Glutamatergic neuron (in vitro differentiated cells): ENCODE data around the gene CDC42SE2. TPM values are rescaled to one million over a fixed set of nuclear protein-coding genes. Genes with fewer than 3 reads are reported as not detected.
"Not testable (repeated sequence)": the region's sequence is repeated elsewhere in the genome, so short reads cannot be mapped to it uniquely, and the experiment has no call there.

ENCODE experiments used
- DNase-seq: peaks from one replicate; pipeline ENCODE4 v3.0.0; 2022
- H3K27ac Mint-ChIP-seq: one replicate; pipeline ENCODE4 v1.8.0; 2020; ENCODE audit warnings: mild to moderate bottlenecking, mixed read lengths, inconsistent platforms; ENCODE audit not compliant: unreplicated experiment
- H3K27me3 Mint-ChIP-seq: one replicate; pipeline ENCODE4 v1.8.0; 2020; ENCODE audit warnings: mild to moderate bottlenecking, moderate library complexity, mixed read lengths, inconsistent platforms; ENCODE audit not compliant: unreplicated experiment
- H3K36me3 Mint-ChIP-seq: one replicate; pipeline ENCODE4 v1.8.0; 2020; ENCODE audit warnings: mild to moderate bottlenecking, mixed read lengths, inconsistent platforms; ENCODE audit not compliant: unreplicated experiment
- H3K4me1 Mint-ChIP-seq: one replicate; pipeline ENCODE4 v1.8.0; 2020; ENCODE audit warnings: mild to moderate bottlenecking, low read depth, mixed read lengths, inconsistent platforms; ENCODE audit not compliant: unreplicated experiment
- H3K4me3 Mint-ChIP-seq: one replicate; pipeline ENCODE4 v1.8.0; 2020; ENCODE audit warnings: mild to moderate bottlenecking, mixed read lengths, inconsistent platforms; ENCODE audit not compliant: unreplicated experiment
- H3K9me3 Mint-ChIP-seq: one replicate; pipeline ENCODE4 v1.8.0; 2020; ENCODE audit warnings: mild to moderate bottlenecking, moderate library complexity, mixed read lengths, inconsistent platforms; ENCODE audit not compliant: unreplicated experiment
- total RNA-seq: library from RNA; stranded (reverse); fragmentation: NEBNext Ultra II Directional; extraction: Animal tissue kit (Norgen Biotek cat#: 25700); gene quantifications from one replicate; pipeline ENCODE4 v1.2.1, GENCODE V29; 2021; ENCODE audit not compliant: unreplicated experiment
- TF ChIP-seq, protein P1 (sequence below): fragments of 200-600 bp; sonication (generic); IDR thresholded peaks from one replicate; pipeline ENCODE4 v1.5.0; 2021; ENCODE audit not compliant: partially characterized antibody, unreplicated experiment

Gene CDC42SE2
- total RNA-seq, 1 donor from 2014 or later: 15.5 TPM

DNA sequence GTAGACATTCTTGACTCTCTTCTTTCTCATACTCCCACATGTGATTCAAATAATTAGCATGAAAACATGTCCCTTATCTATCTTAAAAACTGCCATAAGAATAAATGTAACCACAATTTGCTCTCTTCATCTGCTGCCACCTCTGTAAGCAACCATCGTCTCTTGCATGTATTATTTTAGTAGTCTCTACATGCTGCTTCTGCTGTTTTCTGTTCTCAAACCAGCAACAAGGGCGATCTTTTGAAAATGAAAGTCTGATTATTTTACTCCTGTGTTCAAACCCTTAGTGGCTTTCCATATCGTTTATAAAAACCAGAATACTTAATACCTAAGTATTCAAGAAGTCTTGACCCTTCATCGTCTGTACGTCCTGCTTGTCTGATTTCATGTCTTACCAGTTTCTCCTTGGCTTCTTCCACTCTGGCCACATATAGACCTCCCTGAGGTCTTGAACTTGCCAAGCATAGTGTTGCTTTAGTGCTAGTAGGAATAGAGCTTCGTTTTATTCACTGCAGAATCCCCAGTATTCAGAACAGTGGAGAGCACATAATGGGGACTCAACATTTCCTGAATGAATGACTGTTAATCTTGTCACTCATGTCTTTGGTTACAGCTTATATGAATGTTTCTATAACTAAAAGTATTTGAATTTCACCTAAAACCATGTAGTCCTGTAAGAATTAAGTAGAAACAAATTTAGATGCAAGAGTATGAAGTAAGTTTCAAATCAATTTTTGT is 10.6 kb downstream of the CDC42SE2 start:
- TF ChIP-seq, protein P1, sequence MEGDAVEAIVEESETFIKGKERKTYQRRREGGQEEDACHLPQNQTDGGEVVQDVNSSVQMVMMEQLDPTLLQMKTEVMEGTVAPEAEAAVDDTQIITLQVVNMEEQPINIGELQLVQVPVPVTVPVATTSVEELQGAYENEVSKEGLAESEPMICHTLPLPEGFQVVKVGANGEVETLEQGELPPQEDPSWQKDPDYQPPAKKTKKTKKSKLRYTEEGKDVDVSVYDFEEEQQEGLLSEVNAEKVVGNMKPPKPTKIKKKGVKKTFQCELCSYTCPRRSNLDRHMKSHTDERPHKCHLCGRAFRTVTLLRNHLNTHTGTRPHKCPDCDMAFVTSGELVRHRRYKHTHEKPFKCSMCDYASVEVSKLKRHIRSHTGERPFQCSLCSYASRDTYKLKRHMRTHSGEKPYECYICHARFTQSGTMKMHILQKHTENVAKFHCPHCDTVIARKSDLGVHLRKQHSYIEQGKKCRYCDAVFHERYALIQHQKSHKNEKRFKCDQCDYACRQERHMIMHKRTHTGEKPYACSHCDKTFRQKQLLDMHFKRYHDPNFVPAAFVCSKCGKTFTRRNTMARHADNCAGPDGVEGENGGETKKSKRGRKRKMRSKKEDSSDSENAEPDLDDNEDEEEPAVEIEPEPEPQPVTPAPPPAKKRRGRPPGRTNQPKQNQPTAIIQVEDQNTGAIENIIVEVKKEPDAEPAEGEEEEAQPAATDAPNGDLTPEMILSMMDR: no peak
- Mint-ChIP-seq H3K36me3 (no peaks in the 10 kb centered on the region), H3K4me1 (peaks cover 4% of the 10 kb centered on the region), H3K27ac (no peak overlapping the region), H3K27me3 (peaks cover 3% of the 10 kb centered on the region), H3K4me3 (no peak overlapping the region), H3K9me3 (peaks cover 3% of the 10 kb centered on the region)
- no peak for DNase-seq

GRCh38 chr5:131276072-131276471 is 12.2 kb downstream of the CDC42SE2 start:
- TF ChIP-seq, protein P1: no peak
- Mint-ChIP-seq H3K4me3 (no peak overlapping the region), H3K4me1 (peaks cover 4% of the 10 kb centered on the region), H3K27ac (no peak overlapping the region), H3K36me3 (no peaks in the 10 kb centered on the region), H3K9me3 (peaks cover 4% of the 10 kb centered on the region), H3K27me3 (peaks cover 3% of the 10 kb centered on the region)
- DNase-seq: no peak

DNA sequence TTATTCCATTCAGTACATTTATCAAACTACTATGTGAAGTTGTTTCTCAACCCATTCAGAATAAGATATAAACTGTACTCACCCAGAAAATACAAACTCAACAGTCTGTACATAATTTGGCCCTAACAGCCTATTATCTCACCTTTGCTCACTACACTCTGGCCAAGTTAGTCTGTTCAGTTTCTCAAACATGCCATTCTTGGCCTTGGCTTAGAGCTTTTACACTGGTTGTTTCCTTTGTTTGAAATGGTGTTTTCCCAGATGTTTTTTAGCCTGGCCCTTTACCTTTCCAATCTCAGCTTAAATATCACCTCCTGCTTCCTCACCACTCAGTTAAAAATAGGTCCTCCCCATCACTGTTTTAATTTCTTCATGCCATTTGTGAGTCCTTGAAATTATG is 13.6 kb downstream of the CDC42SE2 start:
- Mint-ChIP-seq H3K4me3 (no peak overlapping the region), H3K36me3 (no peaks in the 10 kb centered on the region), H3K4me1 (no peaks in the 10 kb centered on the region), H3K27me3 (peaks cover 3% of the 10 kb centered on the region), H3K27ac (no peak overlapping the region), H3K9me3 (peaks cover 4% of the 10 kb centered on the region)
- TF ChIP-seq, protein P1: no peak
- no peak for DNase-seq

GRCh38 chr5:131277875-131278740 is 14.3 kb downstream of the CDC42SE2 start:
- no peaks in the 10 kb centered on the region for H3K4me1 Mint-ChIP-seq
- no peaks in the 10 kb centered on the region for H3K36me3 Mint-ChIP-seq
- no peak for DNase-seq
- TF ChIP-seq, protein P1: no peak
- H3K27me3 Mint-ChIP-seq: peaks cover 3% of the 10 kb centered on the region
- no peak overlapping the region for H3K27ac Mint-ChIP-seq
- H3K4me3 Mint-ChIP-seq: no peak overlapping the region
- H3K9me3 Mint-ChIP-seq: peaks cover 4% of the 10 kb centered on the region

GRCh38 chr5:131278741-131279124 is 14.9 kb downstream of the CDC42SE2 start:
- H3K27ac Mint-ChIP-seq, H3K4me1 Mint-ChIP-seq, H3K9me3 Mint-ChIP-seq, H3K4me3 Mint-ChIP-seq, H3K27me3 Mint-ChIP-seq, H3K36me3 Mint-ChIP-seq, DNase-seq: not testable (repeated sequence)
